GM12891 (cell line): Measurements from ENCODE around the gene STK24.

Experiments
- DNase-seq: peaks from one replicate; pipeline ENCODE4 v3.0.0; 2011; ENCODE audit warnings: low spot score; ENCODE audit not compliant: insufficient read length
- FAIRE-seq: peaks from 2 replicates; lab custom pipeline; 2011; peaks lifted over from hg19 to GRCh38; lab: Jason Lieb, UNC
- PAX5 ChIP-seq: IDR thresholded peaks from 2 replicates; pipeline ENCODE4 v1.6.1; 2011; ENCODE audit warnings: low read length, moderate library complexity, mild to moderate bottlenecking; ENCODE audit not compliant: insufficient read depth, severe bottlenecking
- POLR2A ChIP-seq: IDR thresholded peaks from 2 replicates; pipeline ENCODE4 v1.6.1; 2011; ENCODE audit warnings: low read depth, low read length, control low read depth
- POLR2AphosphoS5 ChIP-seq: IDR thresholded peaks from 2 replicates; pipeline ENCODE4 v1.6.1; 2011; ENCODE audit warnings: low read depth, low read length, control low read depth
- POU2F2 ChIP-seq: IDR thresholded peaks from 2 replicates; pipeline ENCODE4 v1.6.1; 2011; ENCODE audit warnings: low read depth, mild to moderate bottlenecking, control low read depth, low read length, moderate library complexity
- SPI1 ChIP-seq: IDR thresholded peaks from 2 replicates; pipeline ENCODE4 v1.6.1; 2011; ENCODE audit warnings: low read depth, low read length, control low read depth
- TAF1 ChIP-seq: IDR thresholded peaks from 2 replicates; pipeline ENCODE4 v1.6.1; 2011; ENCODE audit warnings: low read depth, low read length, control low read depth

The STK24 gene

DNA sequence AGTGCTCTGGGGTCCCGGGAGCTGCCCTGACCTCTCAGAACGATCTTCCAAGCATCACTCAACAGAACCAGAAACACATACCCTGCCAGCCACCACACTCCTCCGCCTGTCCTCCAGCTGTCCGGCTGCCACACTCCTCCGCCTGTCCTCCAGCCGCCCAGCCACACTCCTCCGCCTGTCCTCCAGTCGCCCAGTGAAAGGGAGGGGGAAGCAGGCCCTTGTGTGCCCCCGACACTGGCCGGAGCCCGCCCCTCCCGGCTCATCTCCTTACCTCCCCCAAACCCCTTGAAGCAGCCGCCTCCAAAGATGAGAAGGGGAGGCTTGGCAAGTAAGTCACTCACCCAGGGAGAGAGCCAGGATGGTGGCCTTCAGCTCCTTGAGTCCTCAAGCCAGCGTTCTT is 40.2 kb downstream of the STK24 start:
- DNase-seq, result no peak
- TF ChIP-seq SPI1 (no peak), POU2F2 (no peak), PAX5 (no peak), POLR2A (no peak), POLR2AphosphoS5 (no peak), TAF1 (no peak)
- FAIRE-seq, result no peak

DNA sequence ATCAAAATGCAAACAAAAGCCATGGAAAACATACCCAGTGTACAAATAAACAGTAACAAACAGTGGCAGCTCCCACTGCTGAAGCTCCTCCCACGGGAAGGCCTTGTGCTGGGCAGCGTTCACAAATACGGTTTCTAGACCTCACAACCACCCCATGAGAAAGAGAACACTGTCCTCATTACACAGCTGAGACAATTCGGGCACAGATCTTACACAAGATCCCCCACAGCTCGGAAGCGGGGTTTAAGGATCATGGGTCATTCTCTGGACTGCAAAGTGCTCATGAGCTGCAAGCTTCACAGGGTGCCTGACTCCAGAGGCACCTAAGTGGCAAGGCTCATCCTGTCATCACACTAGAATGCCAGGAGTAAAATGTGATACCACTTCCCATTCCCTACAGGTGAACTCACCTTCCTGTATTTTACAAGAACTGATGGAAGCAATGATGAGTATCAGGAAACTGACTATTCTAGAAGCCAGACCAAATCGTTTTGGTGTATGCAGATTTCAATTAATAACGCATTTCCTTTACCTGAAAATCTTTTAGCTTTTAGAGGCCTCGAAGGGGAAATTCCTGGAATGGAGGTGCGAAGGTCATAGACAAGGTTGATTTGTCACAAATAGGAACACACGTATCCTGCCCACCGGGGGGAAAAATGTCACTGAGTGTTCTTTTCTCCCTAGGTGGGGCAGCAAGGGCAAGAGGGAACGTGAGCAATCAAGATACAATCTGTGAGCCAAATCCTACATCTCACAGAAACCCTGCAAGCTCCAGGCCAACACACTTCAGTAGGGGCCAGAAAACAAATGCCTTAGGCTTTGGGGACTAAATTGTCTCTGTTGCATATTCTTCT is 41.2 kb downstream of the STK24 start:
- DNase-seq, result no peak
- TF ChIP-seq POLR2AphosphoS5, result no peak
- TF ChIP-seq POU2F2, result no peak
- TF ChIP-seq POLR2A, result no peak
- TF ChIP-seq PAX5, result no peak
- no peak for TF ChIP-seq TAF1
- no peak for TF ChIP-seq SPI1
- FAIRE-seq, result no peak

DNA sequence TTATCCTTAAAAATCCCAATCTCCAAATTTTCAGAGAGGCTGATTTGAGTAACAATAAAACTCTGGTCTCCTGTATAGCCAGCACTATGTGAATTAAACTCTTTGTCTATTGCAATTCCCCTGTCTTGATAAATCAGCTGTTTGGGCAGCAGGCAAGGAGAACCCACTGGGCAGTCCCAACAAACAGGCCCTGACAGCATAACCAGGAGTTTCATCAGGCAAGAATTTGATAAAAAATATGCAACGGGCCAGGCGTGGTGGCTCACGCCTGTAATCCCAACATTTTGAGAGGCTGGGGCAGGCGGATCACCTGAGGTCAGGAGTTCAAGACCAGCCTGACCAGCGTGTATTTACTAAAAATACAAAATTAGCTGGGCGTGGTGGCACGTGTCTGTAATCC is 42.1 kb downstream of the STK24 start:
- DNase-seq (no peak), FAIRE-seq (no peak)
- TF ChIP-seq PAX5 (no peak), POU2F2 (no peak), POLR2A (no peak)

DNA sequence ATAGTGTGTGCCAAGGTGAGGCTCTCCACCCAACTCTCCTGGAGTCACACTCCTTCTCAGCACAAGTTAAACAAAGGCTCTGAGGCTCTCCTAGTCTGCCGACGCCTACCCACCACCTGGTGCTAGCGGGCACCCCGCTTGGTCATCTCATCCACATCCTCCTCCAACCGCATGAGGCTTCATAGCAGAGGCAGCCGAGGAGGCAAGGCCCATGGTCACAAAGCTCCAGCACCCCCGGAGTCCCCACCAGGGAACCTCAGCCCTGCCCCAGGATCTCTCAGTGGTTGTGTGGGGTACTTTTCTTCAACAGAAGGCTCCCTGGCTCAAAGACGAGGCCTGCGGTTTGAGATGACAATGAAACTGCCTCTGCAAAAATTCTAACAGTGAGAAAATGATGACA is 43.0 kb downstream of the STK24 start:
- TF ChIP-seq POU2F2, result no peak
- TF ChIP-seq TAF1, result no peak
- TF ChIP-seq POLR2AphosphoS5, result no peak
- no peak for TF ChIP-seq SPI1
- no peak for TF ChIP-seq PAX5
- no peak for DNase-seq
- no peak for FAIRE-seq

DNA sequence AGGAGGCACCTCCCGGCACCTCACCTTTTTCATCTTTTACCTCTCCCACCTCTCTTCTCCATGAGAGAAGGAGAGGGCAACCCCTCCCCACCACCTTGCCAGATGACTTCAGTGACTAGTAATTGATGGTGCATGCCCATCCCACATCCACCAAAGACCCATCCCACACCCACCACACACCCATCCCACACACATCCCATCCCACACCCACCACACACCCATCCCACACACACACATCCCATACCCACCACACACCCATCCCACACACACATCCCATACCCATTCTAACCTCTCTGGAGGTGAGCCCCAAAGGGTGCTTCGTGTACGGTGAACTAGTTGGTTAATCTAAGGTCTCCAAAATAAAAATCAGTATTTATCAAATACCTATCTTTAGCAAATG is 44.7 kb downstream of the STK24 start:
- FAIRE-seq (peak; percentile 16), DNase-seq (no peak)
- TF ChIP-seq POLR2A, result no peak
- TF ChIP-seq POLR2AphosphoS5, result no peak
- TF ChIP-seq PAX5, result no peak
- TF ChIP-seq SPI1, result no peak
- TF ChIP-seq POU2F2, result no peak
- TF ChIP-seq TAF1, result no peak

DNA sequence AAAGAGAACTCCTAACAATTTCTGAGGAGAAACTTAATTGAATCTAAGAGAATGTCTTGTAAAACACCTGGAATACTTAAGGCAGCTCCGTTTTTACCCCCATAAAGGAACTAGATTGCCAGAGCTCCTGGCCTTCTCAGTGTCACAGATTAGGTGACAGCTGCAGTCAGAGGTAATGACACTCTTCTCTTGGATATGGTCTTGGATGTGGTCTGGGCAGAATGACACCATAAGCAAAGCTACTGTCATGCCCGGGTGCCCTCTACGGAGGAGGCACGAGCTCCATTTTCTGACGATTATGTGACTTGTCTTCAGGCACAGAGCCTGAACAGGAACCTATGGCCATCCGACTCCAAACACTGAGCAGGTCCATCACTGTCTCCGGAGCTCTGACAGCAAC is 46.7 kb downstream of the STK24 start:
- TF ChIP-seq SPI1 (no peak), PAX5 (no peak), POLR2AphosphoS5 (no peak), POU2F2 (no peak), POLR2A (no peak), TAF1 (no peak)
- DNase-seq (no peak), FAIRE-seq (no peak)

DNA sequence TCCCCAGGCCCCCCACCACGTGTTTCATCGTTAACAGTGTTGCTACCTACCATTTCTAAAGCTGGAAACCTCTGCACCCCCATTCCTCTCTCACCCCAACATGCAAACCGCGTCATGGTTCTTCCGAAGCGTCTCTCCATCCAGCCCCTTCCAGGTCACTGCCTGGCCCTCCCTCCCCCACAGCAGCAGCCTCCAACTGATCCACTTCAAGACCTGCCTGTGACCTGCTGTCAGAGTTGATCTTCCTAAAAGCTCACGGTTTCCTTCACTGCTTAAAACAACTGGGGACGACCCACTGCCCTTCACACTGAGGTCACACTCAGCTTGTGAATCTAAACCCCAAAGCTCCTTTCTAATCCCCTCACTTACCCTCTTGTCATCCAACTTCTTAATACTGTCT is 47.7 kb downstream of the STK24 start:
- DNase-seq (no peak), FAIRE-seq (no peak)
- TF ChIP-seq TAF1, result no peak
- no peak for TF ChIP-seq POLR2A
- TF ChIP-seq POLR2AphosphoS5, result no peak
- no peak for TF ChIP-seq SPI1
- TF ChIP-seq PAX5, result no peak
- no peak for TF ChIP-seq POU2F2

DNA sequence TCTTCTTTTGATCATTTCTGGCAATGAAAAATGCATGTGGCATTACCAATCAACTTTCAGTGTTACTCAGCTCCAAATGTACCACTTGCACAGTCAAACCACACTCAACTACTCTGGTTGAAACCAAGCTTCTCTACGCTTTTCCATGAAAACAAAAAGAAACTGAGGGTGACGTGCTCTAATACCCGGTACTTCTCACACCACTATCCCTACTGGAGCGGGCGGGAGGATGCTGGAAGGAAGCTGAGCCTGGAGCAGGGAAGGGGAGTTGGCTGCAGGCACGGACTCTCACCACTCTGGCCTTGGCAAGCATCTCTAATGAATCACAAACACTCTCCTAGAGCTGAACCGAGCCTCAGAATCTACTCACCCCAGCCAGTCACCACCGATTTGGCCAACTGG is 48.2 kb downstream of the STK24 start:
- FAIRE-seq (peak; percentile 57), DNase-seq (no peak)
- no peak for TF ChIP-seq POLR2AphosphoS5
- no peak for TF ChIP-seq SPI1
- no peak for TF ChIP-seq POLR2A
- TF ChIP-seq POU2F2, result no peak
- no peak for TF ChIP-seq TAF1
- TF ChIP-seq PAX5, result no peak

DNA sequence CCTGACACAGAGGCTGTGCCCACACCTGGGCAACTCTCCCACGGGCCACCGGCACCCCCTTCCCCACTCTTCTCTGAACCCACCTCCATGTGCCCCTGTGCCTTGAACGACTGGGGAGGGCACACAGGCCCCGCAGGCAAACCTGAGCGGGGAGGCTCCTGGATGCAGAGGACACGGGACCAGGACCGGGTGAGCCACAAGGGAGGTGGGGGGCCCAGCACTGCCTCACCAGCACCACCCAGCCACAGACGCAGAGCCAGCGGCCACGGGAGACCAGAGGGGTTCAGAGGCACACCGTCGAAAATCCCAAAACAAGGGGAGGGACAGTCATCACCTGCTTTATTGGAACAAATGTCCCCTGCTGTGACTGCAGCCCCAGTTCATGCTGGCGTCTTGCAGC is 49.4 kb downstream of the STK24 start:
- FAIRE-seq (no peak), DNase-seq (no peak)
- TF ChIP-seq SPI1 (no peak), POU2F2 (no peak), POLR2A (no peak), POLR2AphosphoS5 (no peak), PAX5 (no peak), TAF1 (no peak)

DNA sequence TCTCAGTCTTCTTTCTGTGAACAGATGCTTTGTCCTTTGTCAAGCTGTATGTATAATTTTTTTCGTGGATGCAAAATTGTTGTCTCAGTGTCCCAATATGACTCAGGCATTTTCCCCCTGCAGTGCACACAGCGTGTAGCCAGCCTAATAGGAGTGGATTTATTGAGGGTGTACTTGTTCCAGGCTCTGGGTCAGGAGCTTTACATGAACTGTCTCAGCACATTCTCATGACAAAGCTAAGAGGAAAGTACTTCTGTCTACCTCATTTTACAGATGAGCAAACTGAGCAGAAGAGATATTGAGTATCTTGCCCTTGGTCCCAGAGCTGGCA is 50.8 kb downstream of the STK24 start:
- FAIRE-seq, result peak; percentile 71
- no peak for DNase-seq
- TF ChIP-seq POLR2A, result no peak
